ENCODE data around the gene PPFIA4. TPM values are rescaled to one million over a fixed set of nuclear protein-coding genes. Genes with fewer than 3 reads are reported as not detected.

PPFIA4 gene
- polyA plus RNA-seq, 1 of the 3 experiments (the other 2 are of a cell fraction) = 4.4 TPM

- Histone ChIP-seq H3K36me3 (replicated peaks in 1 of 2; ENCODE audit: control insufficient read depth in 1 of 2, insufficient read depth in 2 of 2, low read length in 1 of 2) (no peaks in the 10 kb centered on the region), H3K9me3 (no peaks in the 10 kb centered on the region), H2AFZ (ENCODE audit: low read depth) (no peak overlapping the region), H3K79me2 (ENCODE audit: insufficient read depth) (no peaks in the 10 kb centered on the region), H3K9me2 (no peaks in the 10 kb centered on the region), H3K4me3 (ENCODE audit: low read depth in 2 of 2, low read length in 1 of 2) (no peak overlapping the region), H3F3A (replicated peaks; ENCODE audit: insufficient read depth) (no peaks in the 10 kb centered on the region), H3K9ac (no peak overlapping the region), H4K20me1 (ENCODE audit: insufficient read depth) (0 out of 2 replicates have a peak, but pooled peaks cover 3% of the 10 kb centered on the region), H3K4me1 (ENCODE audit: control insufficient read depth in 1 of 2, insufficient read depth in 2 of 2, low read depth in 1 of 2, low read length in 1 of 2) (peaks cover 19 to 41% of the 10 kb centered on the region in 2 experiments; a peak in 3 of 4 replicates), H3K27ac (ENCODE audit: low read depth in 2 of 2, low read length in 1 of 2) (no peak overlapping the region), H3K4me2 (no peak overlapping the region), H3K27me3 (ENCODE audit: insufficient read depth) (no peaks in the 10 kb centered on the region)
- ChIA-PET CTCF (interaction anchor here (2.0 to 16.3 kb wide), 4 partner anchors 10 to 235 kb away, joined by 5 to 454 read pairs (median 225); partner anchors contain the start of gene ADORA1), POLR2A (no interaction called here)
- 73% methylated on average over 2 of the region's 2 CpGs for WGBS (ENCODE audit: low lambda C conversion rate)
- DNase-seq = no peak
- no peak for TF ChIP-seq USF2 (IDR thresholded peaks at IDR 0.05; ENCODE audit: borderline replicate concordance, low read depth, low read length)
- TF ChIP-seq IRF3 (IDR thresholded peaks at IDR 0.05; ENCODE audit: low read depth, low read length) = no peak
- no peak for TF ChIP-seq TEAD4 (IDR thresholded peaks at IDR 0.05; ENCODE audit: borderline replicate concordance, insufficient read depth)
- no peak for TF ChIP-seq FOXJ3 (CRISPR knock-in tag; IDR thresholded peaks at IDR 0.05)
- no peak for TF ChIP-seq NFIC (IDR thresholded peaks at IDR 0.05; ENCODE audit: borderline replicate concordance)
- TF ChIP-seq MXI1 (IDR thresholded peaks at IDR 0.05; ENCODE audit: low read depth, low read length) = no peak
- TF ChIP-seq CHD2 (IDR thresholded peaks at IDR 0.05; ENCODE audit: low read length, partially characterized antibody) = no peak
- no peak for TF ChIP-seq CTCF (IDR thresholded peaks at IDR 0.05)
- TF ChIP-seq EZH2phosphoT487 (IDR thresholded peaks at IDR 0.05; ENCODE audit: borderline replicate concordance, low read depth) = no peak
- TF ChIP-seq TAF1 (IDR thresholded peaks at IDR 0.05; ENCODE audit: borderline replicate concordance, low read depth, low read length) = no peak
- TF ChIP-seq EP300 (IDR thresholded peaks at IDR 0.05; ENCODE audit: borderline replicate concordance in 1 of 2, low read depth in 1 of 2, low read length in 1 of 2) = no peak
- TF ChIP-seq USF1 (IDR thresholded peaks at IDR 0.05; ENCODE audit: borderline replicate concordance, low read depth) = no peak
- no peak for TF ChIP-seq MEF2A (IDR thresholded peaks at IDR 0.05; ENCODE audit: borderline replicate concordance, low read depth)
- TF ChIP-seq RFX5 (IDR thresholded peaks at IDR 0.05; ENCODE audit: low read length) = no peak
- no peak for TF ChIP-seq RCOR1 (IDR thresholded peaks at IDR 0.05; ENCODE audit: low read length)
- TF ChIP-seq POLR2AphosphoS5 (IDR thresholded peaks at IDR 0.05; ENCODE audit: low read depth, low read length) = no peak
- TF ChIP-seq JUND (IDR thresholded peaks at IDR 0.05) = no peak
- no peak for TF ChIP-seq SIN3A (IDR thresholded peaks at IDR 0.05; ENCODE audit: borderline replicate concordance, low read depth, low read length)
- no peak for TF ChIP-seq YY1 (IDR thresholded peaks at IDR 0.05; ENCODE audit: low read depth)
- no peak for TF ChIP-seq GABPA (IDR thresholded peaks at IDR 0.05; ENCODE audit: low read depth)
These were observed 7.6 kb downstream of the PPFIA4 start for GRCh38 chr1:203033917-203034316.
